Activated CD4-positive, alpha-beta T cell treated with anti-CD3 and anti-CD28 coated beads, Interleukin-2, amount 10 ng/mL, durations not matched to agents 24 days and 14 days (primary cell): ENCODE measurements around the gene PBX1. TPM values are rescaled to one million over a fixed set of nuclear protein-coding genes. Genes with fewer than 3 reads are reported as not detected.

Source experiments
- DNase-seq: peaks from one replicate; pipeline ENCODE4 v3.0.0; 2022
- H3K27ac Mint-ChIP-seq: one replicate; pipeline ENCODE4 v1.8.0; 2022; ENCODE audit warnings: mild to moderate bottlenecking, mixed read lengths
- H3K27me3 Mint-ChIP-seq: one replicate; pipeline ENCODE4 v1.8.0; 2022; ENCODE audit warnings: mixed read lengths
- H3K36me3 Mint-ChIP-seq: one replicate; pipeline ENCODE4 v1.8.0; 2022; ENCODE audit warnings: low read depth, mild to moderate bottlenecking, mixed read lengths
- H3K4me1 Mint-ChIP-seq: one replicate; pipeline ENCODE4 v1.8.0; 2021; ENCODE audit warnings: mixed read lengths
- H3K4me3 Mint-ChIP-seq: one replicate; pipeline ENCODE4 v1.8.0; 2022; ENCODE audit warnings: mild to moderate bottlenecking, moderate library complexity, mixed read lengths
- H3K9me3 Mint-ChIP-seq: one replicate; pipeline ENCODE4 v1.8.0; 2021; ENCODE audit warnings: mixed read lengths
- intact Hi-C: fragments of 100-400 bp; cut with micrococcal nuclease; formaldehyde crosslinking; loops from one replicate; pipeline ENCODE4 v1.15.1; 2023
- total RNA-seq: library from RNA; stranded (reverse); gene quantifications from 2 replicates; pipeline ENCODE4 v1.2.3, GENCODE V29; 2022

PBX1 gene
- total RNA-seq, 1 donor from 2014 or later = not detected

- intact Hi-C loops = no loop called here
- no peak for DNase-seq
- no peak overlapping the region for H3K4me3 Mint-ChIP-seq
- no peaks in the 10 kb centered on the region for H3K36me3 Mint-ChIP-seq
- H3K27me3 Mint-ChIP-seq = no peaks in the 10 kb centered on the region
- no peak overlapping the region for H3K27ac Mint-ChIP-seq
- no peaks in the 10 kb centered on the region for H3K9me3 Mint-ChIP-seq
- no peaks in the 10 kb centered on the region for H3K4me1 Mint-ChIP-seq
Measured at GRCh38 chr1:164694505-164694904, 135.5 kb downstream of the PBX1 start.

GRCh38 chr1:164695956-164696665 lies 137.1 kb downstream of the PBX1 start:
- Mint-ChIP-seq H3K27me3 (no peaks in the 10 kb centered on the region), H3K4me1 (no peaks in the 10 kb centered on the region), H3K27ac (no peak overlapping the region), H3K9me3 (no peaks in the 10 kb centered on the region), H3K36me3 (no peaks in the 10 kb centered on the region), H3K4me3 (no peak overlapping the region)
- intact Hi-C loops = no loop called here
- DNase-seq = no peak

GRCh38 chr1:164699815-164700491 lies 141.0 kb downstream of the PBX1 start:
- H3K36me3 Mint-ChIP-seq = no peaks in the 10 kb centered on the region
- H3K4me3 Mint-ChIP-seq = no peak overlapping the region
- H3K27ac Mint-ChIP-seq = no peak overlapping the region
- no peak for DNase-seq
- no peaks in the 10 kb centered on the region for H3K9me3 Mint-ChIP-seq
- no peaks in the 10 kb centered on the region for H3K27me3 Mint-ChIP-seq
- no peaks in the 10 kb centered on the region for H3K4me1 Mint-ChIP-seq
- intact Hi-C loops = no loop called here

- intact Hi-C loops = no loop called here
Measured at GRCh38 chr1:164700683-164701082, 141.7 kb downstream of the PBX1 start.

GRCh38 chr1:164701189-164701761 lies 142.3 kb downstream of the PBX1 start:
- no peak overlapping the region for H3K4me3 Mint-ChIP-seq
- H3K27ac Mint-ChIP-seq = no peak overlapping the region
- intact Hi-C loops = no loop called here
- no peaks in the 10 kb centered on the region for H3K27me3 Mint-ChIP-seq
- H3K9me3 Mint-ChIP-seq = no peaks in the 10 kb centered on the region
- no peak for DNase-seq
- no peaks in the 10 kb centered on the region for H3K36me3 Mint-ChIP-seq
- no peaks in the 10 kb centered on the region for H3K4me1 Mint-ChIP-seq

More at GRCh38 chr1:164700683-164701082, 141.7 kb downstream of the PBX1 start:
- Mint-ChIP-seq H3K27me3 (no peaks in the 10 kb centered on the region), H3K4me1 (no peaks in the 10 kb centered on the region), H3K36me3 (no peaks in the 10 kb centered on the region), H3K9me3 (no peaks in the 10 kb centered on the region), H3K4me3 (no peak overlapping the region), H3K27ac (no peak overlapping the region)
- no peak for DNase-seq

- intact Hi-C loops = no loop called here
- Mint-ChIP-seq H3K9me3 (no peaks in the 10 kb centered on the region), H3K4me1 (no peaks in the 10 kb centered on the region), H3K27me3 (no peaks in the 10 kb centered on the region), H3K4me3 (no peak overlapping the region), H3K27ac (no peak overlapping the region), H3K36me3 (no peaks in the 10 kb centered on the region)
- no peak for DNase-seq
Measured at GRCh38 chr1:164702216-164702615, 143.2 kb downstream of the PBX1 start.

GRCh38 chr1:164702664-164703063 lies 143.7 kb downstream of the PBX1 start:
- intact Hi-C loops = no loop called here
- H3K9me3 Mint-ChIP-seq = no peaks in the 10 kb centered on the region
- no peaks in the 10 kb centered on the region for H3K36me3 Mint-ChIP-seq
- H3K27ac Mint-ChIP-seq = no peak overlapping the region
- DNase-seq = no peak
- no peaks in the 10 kb centered on the region for H3K27me3 Mint-ChIP-seq
- no peak overlapping the region for H3K4me3 Mint-ChIP-seq
- H3K4me1 Mint-ChIP-seq = no peaks in the 10 kb centered on the region

GRCh38 chr1:164703463-164703862 lies 144.5 kb downstream of the PBX1 start:
- no peaks in the 10 kb centered on the region for H3K4me1 Mint-ChIP-seq
- H3K36me3 Mint-ChIP-seq = no peaks in the 10 kb centered on the region
- no peak overlapping the region for H3K27ac Mint-ChIP-seq
- intact Hi-C loops = no loop called here
- no peak overlapping the region for H3K4me3 Mint-ChIP-seq
- no peaks in the 10 kb centered on the region for H3K9me3 Mint-ChIP-seq
- DNase-seq = no peak
- no peaks in the 10 kb centered on the region for H3K27me3 Mint-ChIP-seq

GRCh38 chr1:164703960-164704411 lies 145.0 kb downstream of the PBX1 start:
- Mint-ChIP-seq H3K27me3 (no peaks in the 10 kb centered on the region), H3K4me3 (no peak overlapping the region), H3K36me3 (no peaks in the 10 kb centered on the region), H3K4me1 (no peaks in the 10 kb centered on the region), H3K9me3 (no peaks in the 10 kb centered on the region), H3K27ac (no peak overlapping the region)
- no peak for DNase-seq
- intact Hi-C loops = no loop called here

- no peak overlapping the region for H3K4me3 Mint-ChIP-seq
- H3K4me1 Mint-ChIP-seq = no peaks in the 10 kb centered on the region
- no peak for DNase-seq
- no peaks in the 10 kb centered on the region for H3K9me3 Mint-ChIP-seq
- H3K27me3 Mint-ChIP-seq = no peaks in the 10 kb centered on the region
- no peak overlapping the region for H3K27ac Mint-ChIP-seq
- H3K36me3 Mint-ChIP-seq = no peaks in the 10 kb centered on the region
- intact Hi-C loops = no loop called here
Measured at GRCh38 chr1:164704954-164705353, 146.0 kb downstream of the PBX1 start.

- H3K4me3 Mint-ChIP-seq = no peak overlapping the region
- intact Hi-C loops = no loop called here
- no peak for DNase-seq
- no peak overlapping the region for H3K27ac Mint-ChIP-seq
- no peaks in the 10 kb centered on the region for H3K36me3 Mint-ChIP-seq
- H3K4me1 Mint-ChIP-seq = no peaks in the 10 kb centered on the region
- H3K27me3 Mint-ChIP-seq = no peaks in the 10 kb centered on the region
- H3K9me3 Mint-ChIP-seq = no peaks in the 10 kb centered on the region
Measured at GRCh38 chr1:164706606-164706987, 147.6 kb downstream of the PBX1 start.

GRCh38 chr1:164707868-164708331 lies 148.9 kb downstream of the PBX1 start:
- no peaks in the 10 kb centered on the region for H3K4me1 Mint-ChIP-seq
- H3K27ac Mint-ChIP-seq = no peak overlapping the region
- no peak overlapping the region for H3K4me3 Mint-ChIP-seq
- DNase-seq = no peak
- H3K27me3 Mint-ChIP-seq = no peaks in the 10 kb centered on the region
- no peaks in the 10 kb centered on the region for H3K9me3 Mint-ChIP-seq
- H3K36me3 Mint-ChIP-seq = no peaks in the 10 kb centered on the region
- intact Hi-C loops = no loop called here

- intact Hi-C loops = no loop called here
- Mint-ChIP-seq H3K36me3 (no peaks in the 10 kb centered on the region), H3K4me1 (no peaks in the 10 kb centered on the region), H3K9me3 (no peaks in the 10 kb centered on the region), H3K27ac (no peak overlapping the region), H3K4me3 (no peak overlapping the region), H3K27me3 (no peaks in the 10 kb centered on the region)
- DNase-seq = no peak
Measured at GRCh38 chr1:164708596-164708995, 149.6 kb downstream of the PBX1 start.

GRCh38 chr1:164709126-164709525 lies 150.1 kb downstream of the PBX1 start:
- no peak for DNase-seq
- no peak overlapping the region for H3K4me3 Mint-ChIP-seq
- H3K27ac Mint-ChIP-seq = no peak overlapping the region
- H3K4me1 Mint-ChIP-seq = no peaks in the 10 kb centered on the region
- no peaks in the 10 kb centered on the region for H3K36me3 Mint-ChIP-seq
- intact Hi-C loops = no loop called here
- no peaks in the 10 kb centered on the region for H3K27me3 Mint-ChIP-seq
- H3K9me3 Mint-ChIP-seq = no peaks in the 10 kb centered on the region
